ENCODE measurements around the gene BCDIN3D. TPM values are rescaled to one million over a fixed set of nuclear protein-coding genes. Genes with fewer than 3 reads are reported as not detected.

The BCDIN3D gene
- total and polyA plus RNA-seq, 2 experiments from 2014 or later = 3.7 to 4.2 TPM

DNA sequence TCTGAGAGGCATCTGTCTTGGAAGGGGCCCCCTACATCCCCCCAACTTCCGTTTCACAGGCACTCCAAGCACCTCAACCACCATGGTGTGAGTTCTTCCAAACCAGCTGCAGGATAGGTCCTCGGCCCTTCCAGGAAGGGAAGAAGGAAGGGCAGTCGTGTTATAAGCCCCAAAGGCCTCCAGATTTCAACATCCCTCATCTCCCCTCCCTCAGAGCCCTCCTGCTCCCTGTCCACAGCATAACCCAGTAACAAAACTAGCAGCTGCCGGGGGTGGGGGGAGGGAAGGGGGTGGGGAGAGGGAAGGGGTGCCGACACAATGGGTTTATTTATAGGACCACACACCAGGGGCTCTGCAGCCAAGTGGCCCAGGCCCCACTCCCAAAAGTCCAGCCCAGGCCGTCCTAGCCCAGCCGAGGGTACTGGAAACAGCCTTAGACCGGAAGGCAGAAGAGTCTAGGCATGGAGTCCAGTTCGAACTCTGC lies 33.0 kb downstream of the BCDIN3D start:
- Histone ChIP-seq H3K9ac (no peak overlapping the region), H3K36me3 (ENCODE audit: low read depth) (0 out of 2 replicates have a peak, but pooled peaks cover 4% of the 10 kb centered on the region), H3K9me3 (ENCODE audit: low read depth) (no peaks in the 10 kb centered on the region), H3K27ac (no peak overlapping the region), H3K4me3 (no peak overlapping the region), H3F3A (ENCODE audit: insufficient read depth) (no peaks in the 10 kb centered on the region), H3K9me2 (ENCODE audit: insufficient read depth) (no peaks in the 10 kb centered on the region), H2AFZ (no peak overlapping the region), H3K79me2 (ENCODE audit: insufficient read depth) (peaks cover 3% of the 10 kb centered on the region), H3K4me1 (ENCODE audit: insufficient read depth) (no peaks in the 10 kb centered on the region), H3K4me2 (ENCODE audit: unreplicated experiment) (no peak overlapping the region), H4K20me1 (ENCODE audit: insufficient read depth) (peaks cover 10% of the 10 kb centered on the region; the same call in 1 of the 2 replicates), H3K27me3 (replicated peaks; ENCODE audit: insufficient read depth) (no peaks in the 10 kb centered on the region)
- 39 to 53% methylated on average over 8 to 9 of the region's 9 CpGs for WGBS, 2 experiments (ENCODE audit: low coverage in 1 of 2, low lambda C conversion rate in 2 of 2, missing lambda C conversion rate in 2 of 2)
- in situ Hi-C loops (cut with MboI) = no loop called here
- TF ChIP-seq EZH2 (IDR thresholded peaks at IDR 0.05; ENCODE audit: insufficient read depth, poor library complexity, severe bottlenecking) (no peak), EZH2phosphoT487 (IDR thresholded peaks at IDR 0.05; ENCODE audit: insufficient read depth, low read depth) (no peak)
- DNase-seq = no peak

GRCh38 chr12:49809381-49809905 lies 33.5 kb downstream of the BCDIN3D start:
- peaks cover 4% of the 10 kb centered on the region; the same call in 1 of the 2 replicates for H3K36me3 ChIP-seq (ENCODE audit: low read depth)
- H3K9ac ChIP-seq = no peak overlapping the region
- no peaks in the 10 kb centered on the region for H3F3A ChIP-seq (ENCODE audit: insufficient read depth)
- no peaks in the 10 kb centered on the region for H3K4me1 ChIP-seq (ENCODE audit: insufficient read depth)
- no peak for DNase-seq
- no peaks in the 10 kb centered on the region for H3K9me2 ChIP-seq (ENCODE audit: insufficient read depth)
- WGBS, 2 experiments (ENCODE audit: low coverage in 1 of 2, low lambda C conversion rate in 2 of 2, missing lambda C conversion rate in 2 of 2) = 54 to 56% methylated on average over 2 to 4 of the region's 4 CpGs
- TF ChIP-seq EZH2 (IDR thresholded peaks at IDR 0.05; ENCODE audit: insufficient read depth, poor library complexity, severe bottlenecking) (no peak), EZH2phosphoT487 (IDR thresholded peaks at IDR 0.05; ENCODE audit: insufficient read depth, low read depth) (no peak)
- H3K79me2 ChIP-seq (ENCODE audit: insufficient read depth) = peaks cover 4% of the 10 kb centered on the region
- no peaks in the 10 kb centered on the region for H3K27me3 ChIP-seq (replicated peaks; ENCODE audit: insufficient read depth)
- H3K9me3 ChIP-seq (ENCODE audit: low read depth) = no peaks in the 10 kb centered on the region
- H4K20me1 ChIP-seq (ENCODE audit: insufficient read depth) = peaks cover 10% of the 10 kb centered on the region; the same call in 1 of the 2 replicates
- H3K4me2 ChIP-seq (ENCODE audit: unreplicated experiment) = no peak overlapping the region
- no peak overlapping the region for H3K4me3 ChIP-seq
- H3K27ac ChIP-seq = no peak overlapping the region
- in situ Hi-C loops (cut with MboI) = no loop called here
- H2AFZ ChIP-seq = no peak overlapping the region

DNA sequence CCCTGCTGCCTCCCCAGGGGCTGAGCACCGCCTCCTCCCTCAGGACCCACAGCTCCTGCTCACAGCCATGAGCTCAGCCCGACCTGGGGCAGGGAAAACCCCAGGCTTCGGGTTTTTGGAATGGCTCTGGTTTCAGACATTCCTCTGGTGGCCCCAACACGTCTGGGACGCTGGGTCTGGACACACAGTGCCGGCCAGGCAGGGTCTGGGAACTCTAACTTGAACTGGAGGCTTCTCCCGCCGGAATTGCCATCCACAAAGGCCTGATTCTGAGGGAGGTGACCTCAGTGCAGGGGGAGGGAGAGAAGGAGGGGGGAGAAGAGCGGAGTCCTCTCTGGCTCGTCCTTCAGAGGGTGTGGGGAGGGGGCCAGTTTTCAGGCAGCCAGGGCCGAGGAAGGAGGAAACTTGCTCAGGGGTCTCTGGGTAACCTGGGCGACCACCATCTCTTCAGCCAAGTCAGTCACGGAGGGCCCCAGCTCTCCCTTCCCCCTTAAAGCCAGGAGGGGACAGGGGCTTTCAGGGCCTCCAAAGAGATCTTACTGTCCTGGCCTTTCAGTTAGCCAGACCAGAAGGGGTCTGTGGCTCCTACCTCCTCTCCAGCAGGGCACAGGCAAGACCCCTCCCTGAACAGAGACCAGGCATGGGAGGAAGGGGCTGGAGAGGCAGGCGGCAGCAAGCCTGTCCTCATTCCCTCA lies 34.1 kb downstream of the BCDIN3D start:
- TF ChIP-seq EZH2 (IDR thresholded peaks at IDR 0.05; ENCODE audit: insufficient read depth, poor library complexity, severe bottlenecking) = no peak
- TF ChIP-seq EZH2phosphoT487 (IDR thresholded peaks at IDR 0.05; ENCODE audit: insufficient read depth, low read depth) = no peak
- DNase-seq = peak; percentile 21
- peaks cover 10% of the 10 kb centered on the region; the same call in 1 of the 2 replicates for H4K20me1 ChIP-seq (ENCODE audit: insufficient read depth)
- no peaks in the 10 kb centered on the region for H3F3A ChIP-seq (ENCODE audit: insufficient read depth)
- H3K36me3 ChIP-seq (ENCODE audit: low read depth) = peaks cover 4% of the 10 kb centered on the region; the same call in 1 of the 2 replicates
- H3K9me3 ChIP-seq (ENCODE audit: low read depth) = no peaks in the 10 kb centered on the region
- H3K4me2 ChIP-seq (ENCODE audit: unreplicated experiment) = no peak overlapping the region
- WGBS, 2 experiments (ENCODE audit: low coverage in 1 of 2, low lambda C conversion rate in 2 of 2, missing lambda C conversion rate in 2 of 2) = 42 to 54% methylated on average over 10 to 14 of the region's 14 CpGs
- no peaks in the 10 kb centered on the region for H3K9me2 ChIP-seq (ENCODE audit: insufficient read depth)
- in situ Hi-C loops (cut with MboI) = no loop called here
- H3K9ac ChIP-seq = no peak overlapping the region
- no peaks in the 10 kb centered on the region for H3K4me1 ChIP-seq (ENCODE audit: insufficient read depth)
- no peak overlapping the region for H3K4me3 ChIP-seq
- H3K27ac ChIP-seq = no peak overlapping the region
- H3K27me3 ChIP-seq (replicated peaks; ENCODE audit: insufficient read depth) = no peaks in the 10 kb centered on the region
- no peak overlapping the region for H2AFZ ChIP-seq
- peaks cover 4% of the 10 kb centered on the region for H3K79me2 ChIP-seq (ENCODE audit: insufficient read depth)

DNA sequence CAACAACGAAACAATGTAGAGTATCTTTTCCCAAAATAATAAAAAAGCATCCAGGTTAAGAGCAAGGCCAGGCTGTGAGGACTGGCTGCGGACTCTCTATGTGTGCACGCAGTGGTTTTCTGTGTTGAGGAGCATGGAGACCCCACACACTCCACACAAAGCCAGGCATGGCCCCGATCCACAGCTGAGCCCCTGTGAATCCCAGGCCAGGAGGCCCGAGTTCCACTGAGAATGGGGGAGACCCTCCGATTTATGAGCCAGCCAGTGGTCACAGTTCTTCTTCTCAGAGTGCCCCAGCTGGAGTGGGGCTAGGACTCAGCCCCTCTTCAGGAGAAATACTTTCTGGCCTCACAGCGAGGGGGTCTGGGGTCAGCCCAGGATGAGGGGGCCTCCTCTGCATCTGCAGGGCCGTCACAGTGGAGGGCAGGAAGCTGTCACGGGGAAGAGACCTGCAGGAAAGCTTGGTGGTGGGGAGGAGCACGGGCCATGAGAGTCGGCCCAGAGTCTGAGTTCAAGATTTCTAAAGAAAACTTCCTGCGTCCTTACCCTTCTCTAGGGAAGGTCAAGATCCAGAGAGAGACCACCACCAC lies 34.8 kb downstream of the BCDIN3D start:
- Histone ChIP-seq H3K9me3 (ENCODE audit: low read depth) (no peaks in the 10 kb centered on the region), H3K36me3 (ENCODE audit: low read depth) (peaks cover 4% of the 10 kb centered on the region; the same call in 1 of the 2 replicates), H3K9ac (no peak overlapping the region), H3K79me2 (ENCODE audit: insufficient read depth) (peaks cover 4% of the 10 kb centered on the region), H3F3A (ENCODE audit: insufficient read depth) (no peaks in the 10 kb centered on the region), H3K4me2 (ENCODE audit: unreplicated experiment) (no peak overlapping the region), H3K27me3 (replicated peaks; ENCODE audit: insufficient read depth) (no peaks in the 10 kb centered on the region), H3K27ac (no peak overlapping the region), H4K20me1 (ENCODE audit: insufficient read depth) (peaks cover 10% of the 10 kb centered on the region; the same call in 1 of the 2 replicates), H2AFZ (no peak overlapping the region), H3K9me2 (ENCODE audit: insufficient read depth) (no peaks in the 10 kb centered on the region), H3K4me1 (ENCODE audit: insufficient read depth) (no peaks in the 10 kb centered on the region), H3K4me3 (no peak overlapping the region)
- in situ Hi-C loops (cut with MboI) = no loop called here
- no peak for TF ChIP-seq EZH2 (IDR thresholded peaks at IDR 0.05; ENCODE audit: insufficient read depth, poor library complexity, severe bottlenecking)
- 86 to 94% methylated on average over 11 to 12 of the region's 12 CpGs for WGBS, 2 experiments (ENCODE audit: low coverage in 1 of 2, low lambda C conversion rate in 2 of 2, missing lambda C conversion rate in 2 of 2)
- no peak for DNase-seq

Measured in GM23248 (cell line).